Neutrophil (primary cell): ENCODE measurements around the gene IL12RB2.

ENCODE experiments used
- H3K27ac ChIP-seq: fragments of 200-600 bp; sonication (generic); 2 replicates; pipeline ENCODE4 v1.5.1; 2016; ENCODE audit warnings: mild to moderate bottlenecking, moderate library complexity
- H3K27me3 ChIP-seq: fragments of 200-600 bp; sonication (generic); 2 replicates; pipeline ENCODE4 v1.6.0; 2016; ENCODE audit warnings: mild to moderate bottlenecking
- H3K36me3 ChIP-seq: fragments of 200-600 bp; sonication (generic); 2 replicates; pipeline ENCODE4 v1.5.1; 2017
- H3K4me1 ChIP-seq, 2 experiments: fragments of 200-600 bp in 1 of 2; sonication (generic) in 1 of 2; 1 replicate in 1 of 2; 2 replicates in 1 of 2; pipeline versions ENCODE4 v1.5.1 to v1.6.1; 2013 to 2016; ENCODE audit warnings: low read depth in 1 of 2, low read length in 1 of 2, mild to moderate bottlenecking in 1 of 2, moderate library complexity in 1 of 2; ENCODE audit not compliant: control insufficient read depth in 1 of 2, insufficient read depth in 1 of 2
- H3K4me3 ChIP-seq, 2 experiments: fragments of 200-600 bp in 1 of 2; sonication (generic) in 1 of 2; 1 replicate in 1 of 2; 2 replicates in 1 of 2; pipeline ENCODE4 v1.5.1; 2013 to 2016; ENCODE audit warnings: low read depth in 1 of 2, low read length in 1 of 2, mild to moderate bottlenecking in 1 of 2, moderate library complexity in 1 of 2
- H3K9me3 ChIP-seq: fragments of 200-600 bp; sonication (generic); 2 replicates; pipeline ENCODE4 v1.5.1; 2016
- TF ChIP-seq, protein P1 (sequence below): fragments of 200-600 bp; sonication (generic); IDR thresholded peaks from 2 replicates; pipeline ENCODE4 v1.5.1; 2016; ENCODE audit warnings: antibody characterized with exemption

The IL12RB2 gene

GRCh38 chr1:67299296-67299695 lies 8.4 kb upstream of the IL12RB2 start:
- Histone ChIP-seq H3K4me3 (no peak overlapping the region), H3K36me3 (no peaks in the 10 kb centered on the region), H3K27ac (no peak overlapping the region), H3K9me3 (no peaks in the 10 kb centered on the region), H3K27me3 (peaks cover under 1% of the 10 kb centered on the region), H3K4me1 (no peaks in the 10 kb centered on the region)
- TF ChIP-seq, protein P1, sequence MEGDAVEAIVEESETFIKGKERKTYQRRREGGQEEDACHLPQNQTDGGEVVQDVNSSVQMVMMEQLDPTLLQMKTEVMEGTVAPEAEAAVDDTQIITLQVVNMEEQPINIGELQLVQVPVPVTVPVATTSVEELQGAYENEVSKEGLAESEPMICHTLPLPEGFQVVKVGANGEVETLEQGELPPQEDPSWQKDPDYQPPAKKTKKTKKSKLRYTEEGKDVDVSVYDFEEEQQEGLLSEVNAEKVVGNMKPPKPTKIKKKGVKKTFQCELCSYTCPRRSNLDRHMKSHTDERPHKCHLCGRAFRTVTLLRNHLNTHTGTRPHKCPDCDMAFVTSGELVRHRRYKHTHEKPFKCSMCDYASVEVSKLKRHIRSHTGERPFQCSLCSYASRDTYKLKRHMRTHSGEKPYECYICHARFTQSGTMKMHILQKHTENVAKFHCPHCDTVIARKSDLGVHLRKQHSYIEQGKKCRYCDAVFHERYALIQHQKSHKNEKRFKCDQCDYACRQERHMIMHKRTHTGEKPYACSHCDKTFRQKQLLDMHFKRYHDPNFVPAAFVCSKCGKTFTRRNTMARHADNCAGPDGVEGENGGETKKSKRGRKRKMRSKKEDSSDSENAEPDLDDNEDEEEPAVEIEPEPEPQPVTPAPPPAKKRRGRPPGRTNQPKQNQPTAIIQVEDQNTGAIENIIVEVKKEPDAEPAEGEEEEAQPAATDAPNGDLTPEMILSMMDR: no peak

- H3K4me1 ChIP-seq: no peaks in the 10 kb centered on the region
- no peaks in the 10 kb centered on the region for H3K36me3 ChIP-seq
- no peak overlapping the region for H3K27ac ChIP-seq
- no peak overlapping the region for H3K4me3 ChIP-seq
- TF ChIP-seq, protein P1: no peak
- no peaks in the 10 kb centered on the region for H3K9me3 ChIP-seq
- peaks cover 13% of the 10 kb centered on the region for H3K27me3 ChIP-seq
These were observed 7.1 kb upstream of the IL12RB2 start for GRCh38 chr1:67300561-67300960.

DNA sequence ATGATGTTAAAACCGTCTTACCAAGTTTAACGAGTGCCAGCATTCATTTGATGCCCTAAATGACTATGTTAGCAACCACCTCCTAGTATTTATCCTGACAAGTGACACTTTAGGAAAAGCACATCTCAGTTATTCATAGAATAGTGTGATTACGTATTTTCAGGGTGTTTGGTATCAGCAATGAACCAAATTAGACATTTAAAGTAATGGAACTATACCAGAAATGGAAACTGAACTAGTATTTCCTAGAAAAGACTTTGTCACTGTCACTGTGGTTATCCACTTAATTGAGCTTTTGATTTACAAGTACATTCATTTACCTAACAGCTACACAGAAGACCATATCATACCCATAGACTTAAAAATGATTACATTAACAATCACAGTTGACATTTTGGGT lies 3.6 kb upstream of the IL12RB2 start:
- TF ChIP-seq, protein P1: no peak
- Histone ChIP-seq H3K27ac (no peak overlapping the region), H3K36me3 (no peaks in the 10 kb centered on the region), H3K4me1 (peaks cover 7 to 13% of the 10 kb centered on the region in 2 experiments), H3K4me3 (no peak overlapping the region), H3K9me3 (no peaks in the 10 kb centered on the region), H3K27me3 (peaks cover 47% of the 10 kb centered on the region)

- TF ChIP-seq, protein P1: no peak
- Histone ChIP-seq H3K4me1 (peaks cover 7 to 13% of the 10 kb centered on the region in 2 experiments), H3K36me3 (no peaks in the 10 kb centered on the region), H3K9me3 (no peaks in the 10 kb centered on the region), H3K27ac (no peak overlapping the region), H3K27me3 (peaks cover 55% of the 10 kb centered on the region), H3K4me3 (no peak overlapping the region)
These were observed 1.1 kb upstream of the IL12RB2 start for GRCh38 chr1:67306547-67306946.

- Histone ChIP-seq H3K36me3 (no peaks in the 10 kb centered on the region), H3K27ac (no peak overlapping the region), H3K27me3 (peaks cover 55% of the 10 kb centered on the region), H3K4me1 (peaks cover 11 to 17% of the 10 kb centered on the region in 2 experiments), H3K9me3 (no peaks in the 10 kb centered on the region), H3K4me3 (peak overlapping the region in 1 of 2 experiments; percentile 30)
- TF ChIP-seq, protein P1: no peak
These were observed 463 bp downstream of the IL12RB2 start for GRCh38 chr1:67308136-67308535.

- TF ChIP-seq, protein P1: no peak
- peaks cover 7 to 10% of the 10 kb centered on the region in 2 experiments for H3K4me1 ChIP-seq
- H3K27me3 ChIP-seq: peaks cover 22% of the 10 kb centered on the region
- H3K9me3 ChIP-seq: no peaks in the 10 kb centered on the region
- no peaks in the 10 kb centered on the region for H3K36me3 ChIP-seq
- no peak overlapping the region for H3K27ac ChIP-seq
- H3K4me3 ChIP-seq: no peak overlapping the region
These were observed 4.9 kb downstream of the IL12RB2 start for GRCh38 chr1:67312615-67313014.
